ACHN (cell line): ENCODE measurements around the gene IQSEC2.

Source experiments
- DNase-seq: peaks from one replicate; pipeline ENCODE4 v3.0.0-alpha.2; 2015
- in situ Hi-C: cut with HindIII; loops from 2 replicates; pipeline ENCODE4 v1.10.0; 2017; ENCODE audit warnings: low sequenced_read_pairs, low pct_ligation_motif_present, low pct_unique_long_range_greater_than_20kb

IQSEC2 gene

GRCh38 chrX:53253293-53254020 is 27.9 kb downstream of the IQSEC2 start:
- DNase-seq, result no peak
- in situ Hi-C loops, result no loop called here

DNA sequence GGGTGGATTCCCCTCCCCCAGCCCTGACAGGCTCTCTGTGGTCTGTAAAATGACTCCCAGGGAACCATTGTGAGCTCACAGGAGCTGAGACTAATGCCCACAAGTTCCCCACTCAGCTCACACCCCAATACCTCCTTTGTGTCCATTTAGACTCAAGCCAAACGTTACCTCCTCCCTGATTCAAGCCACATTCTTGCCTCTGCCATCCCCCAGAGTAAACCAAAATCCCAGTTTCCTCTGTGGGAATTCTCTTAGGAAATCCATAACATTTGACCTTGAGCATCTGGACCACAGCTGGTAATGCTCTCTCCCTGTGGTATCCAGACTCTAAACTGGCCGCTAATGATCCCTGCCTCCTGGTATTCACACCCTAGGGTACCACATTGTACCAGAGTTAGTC is 30.1 kb downstream of the IQSEC2 start:
- in situ Hi-C loops, result no loop called here
- DNase-seq, result no peak

DNA sequence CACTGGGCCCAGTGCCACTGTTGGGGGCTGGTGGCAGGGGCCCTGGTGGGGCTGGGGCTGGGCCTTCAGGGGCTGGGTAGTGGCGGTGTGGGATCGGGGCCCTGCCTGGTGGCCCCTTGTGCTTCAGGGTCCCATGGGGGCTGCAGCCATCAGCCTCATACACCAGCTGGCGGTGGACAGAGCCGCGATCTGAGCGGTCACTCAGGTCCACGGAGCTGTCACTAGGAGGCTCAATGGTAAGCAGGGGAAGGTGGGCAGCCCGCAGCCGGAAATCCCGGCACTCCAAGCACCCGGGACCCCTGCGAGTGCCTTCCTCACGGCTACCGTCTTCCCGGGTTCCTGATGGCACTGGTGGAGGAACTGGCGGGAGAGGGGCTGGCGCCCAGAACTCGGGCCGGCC is 30.8 kb downstream of the IQSEC2 start:
- in situ Hi-C loops, result no loop called here

GRCh38 chrX:53249408-53250042 is 31.9 kb downstream of the IQSEC2 start:
- no peak for DNase-seq
- in situ Hi-C loops, result no loop called here

More for the DNA sequence above, 30.8 kb downstream of the IQSEC2 start:
- DNase-seq, result no peak

GRCh38 chrX:53247928-53248327 is 33.5 kb downstream of the IQSEC2 start:
- DNase-seq, result no peak
- in situ Hi-C loops, result no loop called here

- in situ Hi-C loops, result no loop called here
- no peak for DNase-seq
Measured at GRCh38 chrX:53246231-53246630, 35.2 kb downstream of the IQSEC2 start.

DNA sequence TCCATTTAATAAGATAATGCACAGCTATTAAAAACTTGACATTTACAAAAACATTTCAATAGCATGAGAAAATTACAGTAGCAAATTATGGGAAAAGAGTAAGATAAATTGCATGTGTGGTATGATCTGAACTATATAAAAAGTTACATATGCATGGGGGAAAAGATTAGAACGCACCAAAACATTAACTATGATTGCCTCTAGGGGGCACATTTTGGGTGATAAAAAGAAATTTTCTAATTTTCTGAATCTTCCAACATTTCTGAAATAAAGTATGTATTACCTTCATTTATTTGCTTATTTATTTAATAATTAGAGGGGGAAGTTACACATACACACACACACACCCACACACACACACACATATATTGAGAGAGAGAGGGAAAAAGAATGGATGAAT is 36.8 kb downstream of the IQSEC2 start:
- in situ Hi-C loops, result no loop called here
- no peak for DNase-seq

DNA sequence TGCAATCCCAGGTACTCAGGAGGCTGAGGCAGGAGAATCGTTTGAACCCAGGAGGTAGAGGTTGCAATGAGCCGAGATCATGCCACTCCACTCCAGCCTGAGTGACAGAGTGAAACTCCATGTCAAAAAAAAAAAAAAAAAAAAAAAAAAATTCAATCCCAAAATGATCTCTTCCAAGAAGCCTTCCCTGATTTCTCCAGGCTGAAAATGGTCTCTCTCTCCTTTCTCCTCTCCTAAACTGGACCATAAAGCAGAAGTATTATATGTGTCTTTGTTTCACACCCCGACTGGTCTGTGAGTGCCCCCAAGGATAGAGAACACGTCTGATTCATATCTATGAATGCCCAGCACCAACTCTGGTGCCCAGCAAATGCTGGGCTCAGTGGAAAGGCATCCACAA is 39.1 kb downstream of the IQSEC2 start:
- no peak for DNase-seq
- in situ Hi-C loops, result no loop called here

GRCh38 chrX:53241558-53241957 is 39.8 kb downstream of the IQSEC2 start:
- DNase-seq, result no peak
- in situ Hi-C loops, result no loop called here

GRCh38 chrX:53239474-53239873 is 41.9 kb downstream of the IQSEC2 start:
- DNase-seq, result no peak
- in situ Hi-C loops, result no loop called here

- in situ Hi-C loops, result no loop called here
- DNase-seq, result no peak
Measured at GRCh38 chrX:53237056-53237455, 44.3 kb downstream of the IQSEC2 start.

- in situ Hi-C loops, result no loop called here
- no peak for DNase-seq
Measured at GRCh38 chrX:53236025-53236679, 45.2 kb downstream of the IQSEC2 start.

DNA sequence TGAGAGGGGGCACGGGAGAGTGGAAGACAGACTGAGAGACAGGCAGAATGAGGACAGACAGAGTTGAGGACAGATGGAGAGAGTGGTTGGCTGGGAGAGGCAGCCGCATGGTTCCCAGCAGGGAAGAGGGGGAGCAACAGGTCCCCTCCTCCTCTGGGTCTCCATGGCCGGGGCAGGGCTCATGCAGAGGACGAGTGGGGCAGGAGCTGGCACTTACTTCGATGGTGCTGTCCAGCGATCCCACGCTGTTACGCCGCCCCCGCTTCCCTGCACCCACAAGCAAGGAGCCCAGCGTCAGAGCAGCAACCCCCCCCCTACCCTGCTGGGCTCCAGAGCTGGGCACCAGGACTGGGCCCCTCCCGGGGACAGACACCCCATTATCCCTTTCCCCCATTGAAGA is 45.8 kb downstream of the IQSEC2 start:
- no peak for DNase-seq
- in situ Hi-C loops, result no loop called here

- in situ Hi-C loops, result no loop called here
- DNase-seq, result no peak
Measured at GRCh38 chrX:53234484-53234883, 46.9 kb downstream of the IQSEC2 start.

- DNase-seq, result no peak
- in situ Hi-C loops, result no loop called here
Measured at GRCh38 chrX:53233536-53233935, 47.8 kb downstream of the IQSEC2 start.

DNA sequence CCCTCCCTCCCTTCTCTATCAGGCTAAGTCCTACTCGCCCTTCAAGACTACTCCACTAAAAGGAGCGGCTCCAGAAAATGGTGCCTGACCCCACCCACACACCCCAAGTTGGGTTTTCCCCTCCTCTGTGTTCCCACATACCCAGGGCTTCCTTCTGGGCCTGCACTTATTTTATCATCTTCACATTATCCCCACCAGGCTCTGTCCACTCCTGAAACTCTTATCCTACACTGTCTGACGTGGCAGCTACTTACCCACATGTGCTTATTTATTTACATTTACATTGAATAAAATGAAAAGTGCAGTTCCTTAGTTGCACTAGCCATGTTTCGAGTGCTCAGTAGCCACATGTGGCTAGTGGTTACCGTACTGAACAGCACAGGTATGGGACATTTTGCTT is 51.3 kb downstream of the IQSEC2 start:
- in situ Hi-C loops, result no loop called here
- DNase-seq, result no peak

- in situ Hi-C loops, result no loop called here
- no peak for DNase-seq
Measured at GRCh38 chrX:53227224-53227765, 54.1 kb downstream of the IQSEC2 start.

- in situ Hi-C loops, result no loop called here
- peak; percentile 85 for DNase-seq
Measured at GRCh38 chrX:53224860-53225797, 56.3 kb downstream of the IQSEC2 start, which contains the start of gene KDM5C. TSS of gene KDM5C (minus strand) at chrX:53225207. CDS start at chrX:53224889, 318 bp downstream.
